ENCODE measurements around the gene FBXL14. TPM values are rescaled to one million over a fixed set of nuclear protein-coding genes. Genes with fewer than 3 reads are reported as not detected.

FBXL14 gene
- total and polyA plus RNA-seq, 2 of the 13 experiments (the other 11 are each of a cell fraction or from before 2014, with no cell fraction given) = 7.0 to 7.4 TPM

DNA sequence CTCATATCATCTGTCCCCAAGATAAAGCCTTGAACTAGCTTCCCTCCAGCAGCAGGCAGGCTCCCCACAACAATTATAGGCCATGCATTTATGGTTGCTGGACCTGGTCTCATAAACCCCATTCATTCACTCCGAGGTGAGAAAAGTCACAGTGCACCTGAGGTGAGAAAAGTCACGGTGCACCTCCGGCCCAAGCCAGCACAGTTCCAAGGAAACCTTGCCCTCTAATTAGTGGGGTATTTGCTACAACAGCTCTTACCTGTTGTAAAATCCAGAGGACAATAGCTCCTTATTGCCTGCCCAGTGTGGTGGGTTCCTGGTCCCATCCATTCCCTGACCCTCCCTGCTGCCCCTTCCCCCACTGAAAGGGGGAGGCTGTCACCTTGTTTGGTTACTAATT lies 65.6 kb downstream of the FBXL14 start:
- FAIRE-seq (no peak), ATAC-seq (no peak), DNase-seq (ENCODE audit: low spot score) (no peak)
- Histone ChIP-seq H3K9ac (ENCODE audit: insufficient read depth, low read depth, low read length) (no peak overlapping the region), H3K4me1 (ENCODE audit: insufficient read depth, low read length) (peaks cover 16% of the 10 kb centered on the region), H3K36me3 (replicated peaks in 1 of 2; ENCODE audit: control insufficient read depth in 1 of 2, insufficient read depth in 2 of 2, low read length in 2 of 2) (no peaks in the 10 kb centered on the region), H2AFZ (ENCODE audit: low read length) (no peak overlapping the region), H3K79me2 (ENCODE audit: insufficient read depth, low read length) (no peaks in the 10 kb centered on the region), H3K27ac (ENCODE audit: extremely low read length, insufficient read depth, low read length) (no peak overlapping the region), H3K4me3 (replicated peaks in 1 of 3; ENCODE audit: insufficient read depth in 1 of 3, low read depth in 2 of 3, low read length in 3 of 3) (no peak overlapping the region), H4K20me1 (ENCODE audit: insufficient read depth, low read length) (no peaks in the 10 kb centered on the region), H3K27me3 (ENCODE audit: control insufficient read depth in 1 of 2, insufficient read depth in 2 of 2, low read length in 2 of 2) (peaks cover 16 to 64% of the 10 kb centered on the region in 2 experiments; a peak in 4 of 5 replicates), H3K4me2 (ENCODE audit: low read depth, low read length) (no peak overlapping the region), H3K9me3 (ENCODE audit: low read length) (no peaks in the 10 kb centered on the region)
- POLR2A ChIA-PET = interaction anchor here (0.5 kb wide), 1 partner anchor 467 kb away, joined by 4 read pairs; no protein-coding TSS in a partner anchor
- TF ChIP-seq RFXANK (CRISPR knock-in tag; IDR thresholded peaks at IDR 0.05) = no peak
- TF ChIP-seq IRF2 (CRISPR knock-in tag; IDR thresholded peaks at IDR 0.05) = no peak
- TF ChIP-seq, protein P1, sequence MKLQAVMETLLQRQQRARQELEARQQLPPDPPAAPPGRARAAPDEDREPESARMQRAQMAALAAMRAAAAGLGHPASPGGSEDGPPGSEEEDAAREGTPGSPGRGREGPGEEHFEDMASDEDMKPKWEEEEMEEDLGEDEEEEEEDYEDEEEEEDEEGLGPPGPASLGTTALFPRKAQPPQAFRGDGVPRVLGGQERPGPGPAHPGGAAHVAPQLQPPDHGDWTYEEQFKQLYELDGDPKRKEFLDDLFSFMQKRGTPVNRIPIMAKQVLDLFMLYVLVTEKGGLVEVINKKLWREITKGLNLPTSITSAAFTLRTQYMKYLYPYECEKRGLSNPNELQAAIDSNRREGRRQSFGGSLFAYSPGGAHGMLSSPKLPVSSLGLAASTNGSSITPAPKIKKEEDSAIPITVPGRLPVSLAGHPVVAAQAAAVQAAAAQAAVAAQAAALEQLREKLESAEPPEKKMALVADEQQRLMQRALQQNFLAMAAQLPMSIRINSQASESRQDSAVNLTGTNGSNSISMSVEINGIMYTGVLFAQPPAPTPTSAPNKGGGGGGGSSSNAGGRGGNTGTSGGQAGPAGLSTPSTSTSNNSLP (IDR thresholded peaks at IDR 0.05; ENCODE audit: low read depth, low read length) = no peak
- no peak for TF ChIP-seq HOXA5 (CRISPR knock-in tag; IDR thresholded peaks at IDR 0.05)
- TF ChIP-seq ZNF260 (CRISPR knock-in tag; IDR thresholded peaks at IDR 0.05; ENCODE audit: borderline replicate concordance, low read depth) = no peak
- TF ChIP-seq ARID2 (CRISPR knock-in tag; IDR thresholded peaks at IDR 0.05; ENCODE audit: borderline replicate concordance) = no peak
- TF ChIP-seq HNRNPK (IDR thresholded peaks at IDR 0.05; ENCODE audit: low read depth, low read length, poor library complexity, severe bottlenecking) = no peak
- in situ Hi-C loops (cut with HindIII; ENCODE audit: extremely low pct_ligation_motif_present, low pct_unique_long_range_greater_than_20kb) = no loop called here
- WGBS (ENCODE audit: low lambda C conversion rate) = 28% methylated on average over 3 of the region's 3 CpGs
- CTCF ChIA-PET (ENCODE audit: low intra/inter-chr PET ratio, low total read pairs) = no interaction called here
- no TSS peak for BruUV-seq (replicated peaks)
- intact Hi-C loops (cut with micrococcal nuclease; ENCODE audit: unreplicated experiment) = no loop called here

DNA sequence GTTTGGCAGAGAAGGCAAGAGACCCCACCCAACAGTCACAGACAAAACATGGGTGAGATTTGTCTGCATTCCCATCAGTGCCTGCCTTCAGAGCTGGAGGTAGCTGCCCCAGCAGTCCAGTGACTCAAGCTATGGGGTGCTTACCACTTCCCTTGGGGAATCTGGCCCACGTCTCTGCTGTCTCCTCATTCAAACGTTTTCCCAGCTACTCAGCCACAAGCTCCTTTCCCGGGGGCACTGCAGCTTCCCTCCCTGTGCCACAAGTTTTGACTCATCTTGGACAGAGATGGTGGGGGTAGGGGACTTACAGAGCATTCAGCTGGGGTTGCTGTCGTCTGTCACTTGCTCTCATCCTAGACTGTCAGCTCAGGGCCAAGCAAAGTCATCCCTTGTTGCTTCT lies 66.6 kb downstream of the FBXL14 start:
- ChIA-PET CTCF (ENCODE audit: low intra/inter-chr PET ratio, low total read pairs) (no interaction called here), POLR2A (no interaction called here)
- Histone ChIP-seq H3K4me3 (replicated peaks in 1 of 3; ENCODE audit: insufficient read depth in 1 of 3, low read depth in 2 of 3, low read length in 3 of 3) (no peak overlapping the region), H3K9ac (ENCODE audit: insufficient read depth, low read depth, low read length) (no peak overlapping the region), H3K27me3 (ENCODE audit: control insufficient read depth in 1 of 2, insufficient read depth in 2 of 2, low read length in 2 of 2) (peaks cover 13 to 57% of the 10 kb centered on the region in 2 experiments; a peak in 4 of 5 replicates), H2AFZ (ENCODE audit: low read length) (no peak overlapping the region), H3K4me1 (ENCODE audit: insufficient read depth, low read length) (0 out of 2 replicates have a peak, but pooled peaks cover 7% of the 10 kb centered on the region), H3K9me3 (ENCODE audit: low read length) (no peaks in the 10 kb centered on the region), H3K79me2 (ENCODE audit: insufficient read depth, low read length) (no peaks in the 10 kb centered on the region), H4K20me1 (ENCODE audit: insufficient read depth, low read length) (no peaks in the 10 kb centered on the region), H3K27ac (ENCODE audit: extremely low read length, insufficient read depth, low read length) (no peak overlapping the region), H3K4me2 (ENCODE audit: low read depth, low read length) (no peak overlapping the region), H3K36me3 (replicated peaks in 1 of 2; ENCODE audit: control insufficient read depth in 1 of 2, insufficient read depth in 2 of 2, low read length in 2 of 2) (no peaks in the 10 kb centered on the region)
- FAIRE-seq = no peak
- in situ Hi-C loops (cut with HindIII; ENCODE audit: extremely low pct_ligation_motif_present, low pct_unique_long_range_greater_than_20kb) (no loop called here), intact Hi-C loops (cut with micrococcal nuclease; ENCODE audit: unreplicated experiment) (no loop called here)
- 5% methylated on average over 4 of the region's 4 CpGs for WGBS (ENCODE audit: low lambda C conversion rate)
- BruUV-seq (replicated peaks) = no TSS peak
- DNase-seq (ENCODE audit: low spot score) = no peak
- no peak for ATAC-seq
- TF ChIP-seq, protein P2, sequence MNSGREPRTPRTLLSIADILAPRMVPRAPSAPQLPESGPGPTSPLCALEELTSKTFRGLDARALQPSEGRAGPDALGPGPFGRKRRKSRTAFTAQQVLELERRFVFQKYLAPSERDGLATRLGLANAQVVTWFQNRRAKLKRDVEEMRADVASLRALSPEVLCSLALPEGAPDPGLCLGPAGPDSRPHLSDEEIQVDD (CRISPR knock-in tag; IDR thresholded peaks at IDR 0.05; ENCODE audit: borderline replicate concordance) = no peak
- no peak for TF ChIP-seq HNRNPH1 (optimal IDR thresholded peaks at IDR 0.05; ENCODE audit: low read depth, low read length)
- TF ChIP-seq SIN3A (IDR thresholded peaks at IDR 0.05; ENCODE audit: borderline replicate concordance, low read depth, low read length) = no peak
- TF ChIP-seq KMT2A (CRISPR knock-in tag; IDR thresholded peaks at IDR 0.05) = no peak
- no peak for TF ChIP-seq ZNF543 (CRISPR knock-in tag; IDR thresholded peaks at IDR 0.05)

Measured in HepG2 (cell line).